Coronary artery (tissue), 2 donors: ENCODE data around the gene ING3.

ENCODE experiments used
- DNase-seq: peaks from one replicate; pipeline ENCODE4 v3.0.0-alpha.2; 2017; ENCODE audit warnings: low spot score
- H3K27ac ChIP-seq, 2 donors: fragments of 200-600 bp; sonication (generic); one replicate each; pipeline ENCODE4 v1.5.1; 2016 to 2019
- H3K4me3 ChIP-seq: fragments of 200-600 bp; sonication (generic); 2 replicates; pipeline ENCODE4 v1.5.1; 2016; ENCODE audit warnings: mild to moderate bottlenecking, moderate library complexity
- CTCF ChIP-seq: fragments of 200-600 bp; sonication (generic); IDR thresholded peaks from one replicate; pipeline ENCODE4 v1.5.1; 2019; ENCODE audit warnings: antibody characterized with exemption

Gene ING3

GRCh38 chr7:120939345-120939744, 11.2 kb upstream of the ING3 start:
- no peak for DNase-seq
- no peak for TF ChIP-seq CTCF
- Histone ChIP-seq H3K27ac (no peak overlapping the region), H3K4me3 (no peak overlapping the region)

GRCh38 chr7:120941064-120941463, 9.5 kb upstream of the ING3 start:
- peak; percentile 15 for TF ChIP-seq CTCF
- DNase-seq: no peak

GRCh38 chr7:120941856-120942255, 8.7 kb upstream of the ING3 start:
- Histone ChIP-seq H3K27ac (no peak overlapping the region), H3K4me3 (no peak overlapping the region)
- no peak for TF ChIP-seq CTCF
- no peak for DNase-seq

More at GRCh38 chr7:120941064-120941463, 9.5 kb upstream of the ING3 start:
- H3K27ac ChIP-seq: no peak overlapping the region
- no peak overlapping the region for H3K4me3 ChIP-seq

GRCh38 chr7:120942861-120943260, 7.7 kb upstream of the ING3 start:
- DNase-seq: no peak
- Histone ChIP-seq H3K4me3 (no peak overlapping the region), H3K27ac (no peak overlapping the region)
- no peak for TF ChIP-seq CTCF

- H3K27ac ChIP-seq: no peak overlapping the region
- DNase-seq: no peak
- no peak for TF ChIP-seq CTCF
- H3K4me3 ChIP-seq: no peak overlapping the region
Observed at GRCh38 chr7:120944826-120945562, 5.6 kb upstream of the ING3 start.

GRCh38 chr7:120947980-120948379, 2.6 kb upstream of the ING3 start:
- no peak for DNase-seq
- TF ChIP-seq CTCF: no peak
- Histone ChIP-seq H3K27ac (no peak overlapping the region), H3K4me3 (no peak overlapping the region)

GRCh38 chr7:120949393-120949911, 1.1 kb upstream of the ING3 start:
- peak overlapping the region; percentile 81 for H3K4me3 ChIP-seq
- H3K27ac ChIP-seq: peak overlapping the region in 1 of 2 donors; percentile 97
- TF ChIP-seq CTCF: no peak
- no peak for DNase-seq
